Hypothalamus (tissue), 51 donors: ENCODE measurements around the gene NPDC1.

Source experiments
- DNase-seq, 51 donors: peaks; one replicate each; lab custom pipeline; 2025; lab: John Stamatoyannopoulos, UW

The NPDC1 gene

GRCh38 chr9:137046088-137046787 is at the start of gene NPDC1:
NPDC1 (minus strand) TSS chr9:137046177; CDS start chr9:137045989, 188 bp downstream.
- peak in 42 of 51 donors; percentile 22 to 79 (median 62) for DNase-seq

- DNase-seq, result peak in 3 of 51 donors; percentile 18 to 49 (median 22)
Observed at GRCh38 chr9:137089232-137089947, 43.4 kb upstream of the NPDC1 start.

GRCh38 chr9:137088121-137088520 is 42.1 kb upstream of the NPDC1 start:
- DNase-seq, result no peak

- no peak for DNase-seq
Observed at GRCh38 chr9:137087409-137087925, 41.5 kb upstream of the NPDC1 start.

- DNase-seq, result peak; percentile 77 to 98 (median 95)
Observed at GRCh38 chr9:137086531-137087408, 40.8 kb upstream of the NPDC1 start, which contains the start of gene MAN1B1. MAN1B1 (plus strand) TSS chr9:137086985; CDS start chr9:137087000, 15 bp downstream.

GRCh38 chr9:137085920-137086530 is 40.0 kb upstream of the NPDC1 start:
- DNase-seq, result peak in 1 of 51 donors; percentile 58

- no peak for DNase-seq
Observed at GRCh38 chr9:137084526-137084925, 38.5 kb upstream of the NPDC1 start.

- DNase-seq, result peak in 5 of 51 donors; percentile 25 to 82 (median 44)
Observed at GRCh38 chr9:137083394-137084004, 37.5 kb upstream of the NPDC1 start.

- DNase-seq, result no peak
Observed at GRCh38 chr9:137082925-137083290, 36.9 kb upstream of the NPDC1 start.

GRCh38 chr9:137082222-137082924 is 36.4 kb upstream of the NPDC1 start:
- no peak for DNase-seq

GRCh38 chr9:137080260-137081122 is 34.5 kb upstream of the NPDC1 start:
- no peak for DNase-seq

- no peak for DNase-seq
Observed at GRCh38 chr9:137079401-137079787, 33.4 kb upstream of the NPDC1 start.

- no peak for DNase-seq
Observed at GRCh38 chr9:137078701-137079400, 32.9 kb upstream of the NPDC1 start.

GRCh38 chr9:137077758-137078693 is 32.0 kb upstream of the NPDC1 start:
- no peak for DNase-seq

GRCh38 chr9:137077010-137077747 is 31.2 kb upstream of the NPDC1 start, which contains the start of gene UAP1L1:
UAP1L1 (plus strand) TSS chr9:137077517; CDS start chr9:137077533, 16 bp downstream.
- peak in 48 of 51 donors; percentile 23 to 91 (median 73) for DNase-seq

- peak in 1 of 51 donors; percentile 60 for DNase-seq
Observed at GRCh38 chr9:137076636-137077009, 30.6 kb upstream of the NPDC1 start.
